ENCODE measurements around the gene SOWAHD. TPM values are rescaled to one million over a fixed set of nuclear protein-coding genes. Genes with fewer than 3 reads are reported as not detected.
A peak's percentile ranks its signal among the peaks of the same experiment; 100 is the strongest.
"Not testable (repeated sequence)": the region's sequence is repeated elsewhere in the genome, so short reads cannot be mapped to it uniquely, and the experiment has no call there.

The SOWAHD gene
- total and polyA plus RNA-seq, 5 experiments from 2014 or later: 0.43 to 2.0 (median 1.1) TPM

DNA sequence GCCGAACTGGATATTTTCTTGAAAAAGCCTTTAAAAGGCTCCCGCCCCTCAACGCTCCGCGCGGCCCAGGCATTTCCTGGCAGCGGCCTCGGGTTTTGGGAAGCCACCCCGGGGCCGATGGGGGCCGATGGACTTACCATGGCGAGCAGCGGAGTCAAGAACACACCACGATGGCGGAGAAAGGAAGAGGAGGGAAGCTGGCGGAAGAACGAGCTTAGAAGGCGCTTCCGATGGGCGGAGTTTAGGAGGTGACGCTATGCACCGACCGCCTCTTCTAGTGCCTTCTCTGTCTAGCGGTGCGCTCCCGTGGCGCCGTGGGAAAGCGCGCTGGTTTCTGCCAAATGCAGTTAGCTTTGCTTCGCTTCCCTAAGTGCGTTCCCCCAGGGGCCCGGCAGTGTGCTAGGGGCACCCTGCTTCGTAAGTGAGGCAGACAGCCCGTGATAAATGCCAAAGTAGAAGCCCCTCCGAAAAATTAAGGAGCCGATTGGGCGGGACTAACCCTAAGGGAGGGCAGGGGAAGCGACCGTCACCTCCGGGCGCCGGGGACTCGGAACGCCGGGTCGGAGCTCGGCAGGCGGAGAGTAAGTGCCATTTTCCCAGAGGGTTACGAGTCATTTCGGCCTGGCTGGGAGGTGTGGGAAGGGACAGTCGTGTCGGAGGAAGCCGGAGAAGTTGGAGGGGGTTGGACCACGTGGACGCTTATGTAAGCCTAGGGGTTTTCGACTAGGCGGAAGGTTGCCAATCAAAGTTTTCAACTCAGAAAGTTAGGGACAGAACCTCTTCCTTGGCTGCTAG lies 33.2 kb downstream of the SOWAHD start, which contains the start of gene RPL39:
RPL39 (minus strand) TSS at position 194 of the 795 bp plus-strand sequence; CDS start at position 140, 54 bp downstream.
- ATAC-seq (peak; percentile 93), DNase-seq (peak; percentile 60 to 90 (median 80))
- POLR2A ChIA-PET: interaction anchor here (0.5 to 3.1 kb wide), 26 partner anchors 10 to 323 kb away, joined by 3 to 43 read pairs (median 4); partner anchors contain the start of genes NDUFA1, NKRF, RNF113A and SEPTIN6
- H3K4me1 Mint-ChIP-seq: peaks cover 0 to 46% (median 28%) of the 10 kb centered on the region in 4 donors
- H3K4me3 Mint-ChIP-seq: peak within 1 kb of the TSS; percentile 92 to 97 (median 95)
- no peaks in the 10 kb centered on the region for H3K27me3 Mint-ChIP-seq
- peak within 1 kb of the TSS; percentile 94 to 98 (median 97) for H3K27ac Mint-ChIP-seq
- no peaks in the 10 kb centered on the region for H3K9me3 Mint-ChIP-seq
- H3K36me3 Mint-ChIP-seq: peaks cover 0 to 37% (median 4%) of the 10 kb centered on the region in 3 donors

DNA sequence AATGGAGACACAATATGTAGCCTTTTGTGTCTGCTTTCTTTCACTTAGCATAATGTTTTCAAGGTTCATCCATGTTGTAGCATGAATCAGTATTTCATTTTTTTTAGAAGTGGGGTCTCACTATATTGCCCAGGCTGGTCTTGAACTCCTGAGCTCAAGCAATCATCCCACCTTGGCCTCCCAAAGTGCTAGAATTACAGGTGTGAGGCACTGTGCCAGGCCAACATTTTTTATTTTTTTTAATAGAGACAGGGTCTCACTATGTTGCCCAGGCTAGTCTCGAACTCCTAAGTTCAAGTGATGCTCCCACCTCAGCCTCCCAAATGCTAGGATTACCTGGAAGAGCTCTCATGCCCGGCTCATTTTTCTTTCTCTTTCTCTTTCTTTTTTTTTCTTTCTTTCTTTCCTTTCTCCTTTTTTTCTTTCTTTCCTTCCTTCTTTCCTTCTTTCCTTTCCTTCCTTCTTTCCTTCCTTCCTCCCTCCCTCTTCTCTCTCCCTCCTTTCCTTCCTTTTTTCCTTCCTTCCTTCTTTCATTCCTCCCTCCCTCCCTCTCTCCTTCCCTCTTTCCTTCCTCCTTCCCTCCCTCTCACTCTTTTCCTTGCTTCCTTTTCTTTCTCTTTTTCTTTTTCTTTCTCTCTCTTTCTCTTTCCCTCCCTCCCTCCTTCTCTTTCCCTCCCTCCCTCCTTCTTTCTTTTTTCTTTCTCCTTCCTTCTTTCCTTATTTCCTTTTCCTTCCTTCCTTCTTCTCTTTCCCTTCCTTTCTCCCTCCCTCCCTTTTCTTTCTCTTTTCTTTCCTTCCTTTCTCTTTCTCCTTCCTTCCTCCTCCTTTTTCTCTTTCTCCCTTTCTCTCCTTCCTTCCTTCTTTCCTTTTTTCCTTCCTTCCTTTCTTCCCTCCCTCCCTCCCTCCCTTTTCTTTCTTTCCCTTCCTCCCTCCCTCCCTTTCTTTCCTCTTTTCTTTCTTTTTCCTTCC lies 43.1 kb downstream of the SOWAHD start:
- Mint-ChIP-seq H3K4me3 (no peak overlapping the region), H3K9me3 (no peaks in the 10 kb centered on the region), H3K27me3 (no peaks in the 10 kb centered on the region), H3K27ac (no peak overlapping the region), H3K4me1 (peaks cover 0 to 1% (median 0%) of the 10 kb centered on the region in 4 donors), H3K36me3 (peaks cover 0 to 6% (median 4%) of the 10 kb centered on the region in 3 donors)
- DNase-seq (no peak), ATAC-seq (no peak)
- POLR2A ChIA-PET: no interaction called here

DNA sequence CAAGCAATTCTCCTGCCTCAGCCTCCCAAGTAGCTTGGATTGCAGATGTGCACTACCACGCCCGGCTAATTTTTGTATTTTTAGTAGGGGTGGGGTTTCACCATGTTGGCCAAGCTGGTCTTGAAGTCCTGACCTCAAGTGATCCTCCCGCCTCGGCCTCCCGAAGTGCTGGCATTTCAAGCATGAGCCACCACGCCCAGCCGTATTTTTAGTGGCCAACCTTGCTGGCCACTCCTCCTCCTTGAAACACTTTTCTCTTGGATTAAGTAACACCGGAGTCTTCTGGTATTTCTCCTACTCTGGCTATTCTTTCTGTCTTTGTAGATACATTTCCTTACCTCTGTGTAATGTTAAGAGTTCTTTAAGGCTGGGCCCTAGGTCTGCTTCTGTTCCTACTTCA lies 44.2 kb downstream of the SOWAHD start:
- H3K27ac Mint-ChIP-seq: peak overlapping the region in 1 of 10 donors; percentile 15
- ATAC-seq: no peak
- H3K4me3 Mint-ChIP-seq: no peak overlapping the region

DNA sequence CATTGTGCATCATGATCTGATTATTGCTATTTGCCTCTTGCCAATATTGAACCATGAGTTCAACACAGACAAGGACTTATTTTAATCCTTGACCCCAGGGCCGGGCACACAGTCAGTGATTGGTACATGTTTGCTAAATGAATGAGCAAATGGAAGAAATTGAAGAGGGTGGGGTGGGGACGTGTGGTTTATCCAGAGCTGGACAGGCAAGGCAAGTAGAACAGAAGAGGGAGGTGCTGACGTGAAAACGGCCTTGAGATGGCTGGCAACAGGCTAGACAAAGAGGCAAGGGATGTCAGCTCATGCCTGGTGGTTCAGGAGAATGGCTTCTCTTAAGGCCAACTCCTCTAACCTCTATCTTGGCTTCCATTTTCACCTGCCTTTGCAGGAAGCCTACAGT lies 50.1 kb downstream of the SOWAHD start:
- H3K4me1 Mint-ChIP-seq, H3K4me3 Mint-ChIP-seq, ATAC-seq, H3K9me3 Mint-ChIP-seq, DNase-seq, H3K36me3 Mint-ChIP-seq, H3K27ac Mint-ChIP-seq, H3K27me3 Mint-ChIP-seq, POLR2A ChIA-PET: not testable (repeated sequence)

More for the DNA sequence above, 44.2 kb downstream of the SOWAHD start:
- H3K27me3 Mint-ChIP-seq: no peaks in the 10 kb centered on the region
- no peaks in the 10 kb centered on the region for H3K4me1 Mint-ChIP-seq
- no peak for DNase-seq
- peaks cover 0 to 6% (median 4%) of the 10 kb centered on the region in 3 donors for H3K36me3 Mint-ChIP-seq
- H3K9me3 Mint-ChIP-seq: no peaks in the 10 kb centered on the region
- POLR2A ChIA-PET: no interaction called here

DNA sequence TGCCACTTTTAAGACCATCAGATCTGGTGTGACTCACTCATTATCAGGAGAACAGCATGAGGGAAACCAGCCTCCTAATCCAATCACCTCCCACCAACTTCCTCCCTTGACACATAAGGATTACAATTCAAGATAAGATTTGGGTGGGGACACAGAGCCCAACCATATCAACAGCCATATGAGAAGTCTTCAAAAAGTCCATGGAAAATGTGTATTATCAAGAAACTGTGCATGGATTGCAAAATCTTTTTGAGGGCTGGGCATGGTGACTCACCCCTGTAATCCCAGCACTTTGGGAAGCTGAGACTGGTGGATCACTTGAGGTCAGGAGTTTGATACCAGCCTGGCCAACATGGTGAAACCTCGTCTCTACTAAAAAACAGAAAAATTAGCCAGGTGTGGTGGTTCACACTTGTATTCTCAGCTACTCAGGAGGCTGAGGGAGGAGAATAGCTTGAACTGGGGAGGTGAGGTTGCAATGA lies 50.8 kb downstream of the SOWAHD start:
- POLR2A ChIA-PET: no interaction called here
- no peak for DNase-seq
- ATAC-seq: no peak
- peaks cover 0 to 2% (median 0%) of the 10 kb centered on the region in 9 donors for H3K9me3 Mint-ChIP-seq
- H3K4me3 Mint-ChIP-seq: no peak overlapping the region
- H3K27ac Mint-ChIP-seq: peak overlapping the region in 1 of 10 donors; percentile 13
- H3K27me3 Mint-ChIP-seq: no peaks in the 10 kb centered on the region
- no peaks in the 10 kb centered on the region for H3K4me1 Mint-ChIP-seq
- peaks cover 2 to 6% (median 5%) of the 10 kb centered on the region in 3 donors for H3K36me3 Mint-ChIP-seq

Other genes with a start within 250 kb of the SOWAHD start
- 10 to 100 TPM; 24.9 to 25.7 TPM for gene STEEP1, start 193.2 kb upstream of the SOWAHD start, total RNA-seq
- 10 to 100 TPM; 13.3 to 18.0 (median 15.3) TPM for gene STEEP1, start 193.2 kb upstream of the SOWAHD start, polyA plus RNA-seq
- 10 to 100 TPM; 41.0 to 43.5 TPM for gene UBE2A, start 184.0 kb upstream of the SOWAHD start, total RNA-seq
- 10 to 100 TPM; 31.5 to 43.5 (median 34.0) TPM for gene UBE2A, start 184.0 kb upstream of the SOWAHD start, polyA plus RNA-seq
- gene NKRF, start 152.2 kb upstream of the SOWAHD start, total RNA-seq: 10 to 100 TPM; 14.4 to 14.6 TPM
- 1 to 10 TPM; 4.8 to 8.5 (median 6.8) TPM for gene NKRF, start 152.2 kb upstream of the SOWAHD start, polyA plus RNA-seq
- 100 to 1,000 TPM; 234 to 235 TPM for gene SEPTIN6, start 65.4 kb upstream of the SOWAHD start, total RNA-seq
- gene SEPTIN6, start 65.4 kb upstream of the SOWAHD start, polyA plus RNA-seq: 100 to 1,000 TPM; 161 to 269 (median 226) TPM
- 1,000 to 10,000 TPM; 3,863 to 3,911 TPM for gene RPL39, start 33.0 kb downstream of the SOWAHD start, total RNA-seq
- gene RPL39, start 33.0 kb downstream of the SOWAHD start, polyA plus RNA-seq: 1,000 to 10,000 TPM; 4,465 to 5,898 (median 5,767) TPM
- 10 to 100 TPM; 14.0 to 16.8 TPM for gene UPF3B, start 94.4 kb downstream of the SOWAHD start, total RNA-seq
- gene UPF3B, start 94.4 kb downstream of the SOWAHD start, polyA plus RNA-seq: 10 to 100 TPM in 1 of 3 donors, 1 to 10 TPM in 2; 8.6 to 11.0 (median 9.2) TPM
- 10 to 100 TPM; 40.6 to 41.4 TPM for gene RNF113A, start 113.1 kb downstream of the SOWAHD start, total RNA-seq
- 10 to 100 TPM; 48.8 to 69.5 (median 51.3) TPM for gene RNF113A, start 113.1 kb downstream of the SOWAHD start, polyA plus RNA-seq
- 10 to 100 TPM; 52.6 to 54.9 TPM for gene NDUFA1, start 113.2 kb downstream of the SOWAHD start, total RNA-seq
- gene NDUFA1, start 113.2 kb downstream of the SOWAHD start, polyA plus RNA-seq: 100 to 1,000 TPM; 277 to 382 (median 308) TPM
- gene AKAP14, start 137.3 kb downstream of the SOWAHD start, total RNA-seq: not detected
- not detected for gene AKAP14, start 137.3 kb downstream of the SOWAHD start, polyA plus RNA-seq
- 10 to 100 TPM; 17.1 to 18.7 TPM for gene NKAP, start 185.2 kb downstream of the SOWAHD start, total RNA-seq
- gene NKAP, start 185.2 kb downstream of the SOWAHD start, polyA plus RNA-seq: 1 to 10 TPM; 2.4 to 6.3 (median 2.8) TPM